Gastroesophageal sphincter (tissue), 3 donors: ENCODE measurements around the gene APBA2.

Experiments
- CTCF ChIP-seq, 4 experiments: fragments of 200-600 bp in 2 of 4; fragments of 450-650 bp in 2 of 4; sonication (generic) in 1 of 4; IDR thresholded peaks; one replicate each; pipeline ENCODE4 v1.5.1; 2017 to 2019; ENCODE audit warnings: antibody characterized with exemption in 4 of 4, mild to moderate bottlenecking in 2 of 4, moderate library complexity in 2 of 4
- EP300 ChIP-seq: sonication (generic); formaldehyde crosslinking; IDR thresholded peaks from one replicate; pipeline ENCODE4 v1.6.1; 2017; ENCODE audit warnings: antibody characterized with exemption, mild to moderate bottlenecking
- POLR2AphosphoS5 ChIP-seq: sonication (generic); formaldehyde crosslinking; IDR thresholded peaks from one replicate; pipeline ENCODE4 v1.6.1; 2017; ENCODE audit warnings: antibody characterized with exemption

- TF ChIP-seq POLR2AphosphoS5 (no peak), CTCF (IDR thresholded peaks at IDR 0.05) (no peak), EP300 (no peak)
Measured at GRCh38 chr15:28881600-28881999, 4.2 kb upstream of the APBA2 start.
